Measurements from ENCODE around the gene HIVEP3.

HIVEP3 gene

GRCh38 chr1:41599912-41600311 is 318.8 kb downstream of the HIVEP3 start:
- no peak for DNase-seq

GRCh38 chr1:41598325-41598724 is 320.4 kb downstream of the HIVEP3 start:
- DNase-seq: no peak

- DNase-seq: no peak
Measured at GRCh38 chr1:41592451-41593125, 326.1 kb downstream of the HIVEP3 start.

- no peak for DNase-seq
Measured at GRCh38 chr1:41591891-41592290, 326.8 kb downstream of the HIVEP3 start.

GRCh38 chr1:41590331-41590730 is 328.4 kb downstream of the HIVEP3 start:
- no peak for DNase-seq

GRCh38 chr1:41589395-41589794 is 329.3 kb downstream of the HIVEP3 start:
- no peak for DNase-seq

- no peak for DNase-seq
Measured at GRCh38 chr1:41588334-41588875, 330.3 kb downstream of the HIVEP3 start.

GRCh38 chr1:41587791-41588190 is 330.9 kb downstream of the HIVEP3 start:
- DNase-seq: no peak

GRCh38 chr1:41586230-41586629 is 332.5 kb downstream of the HIVEP3 start:
- no peak for DNase-seq

- no peak for DNase-seq
Measured at GRCh38 chr1:41583658-41584547, 334.8 kb downstream of the HIVEP3 start.

GRCh38 chr1:41582851-41583657 is 335.7 kb downstream of the HIVEP3 start:
- DNase-seq: no peak

GRCh38 chr1:41582351-41582750 is 336.4 kb downstream of the HIVEP3 start:
- DNase-seq: no peak

GRCh38 chr1:41582004-41582325 is 336.8 kb downstream of the HIVEP3 start:
- DNase-seq: no peak

- no peak for DNase-seq
Measured at GRCh38 chr1:41581216-41582003, 337.3 kb downstream of the HIVEP3 start.

- DNase-seq: no peak
Measured at GRCh38 chr1:41580520-41581172, 338.1 kb downstream of the HIVEP3 start.

GRCh38 chr1:41580021-41580420 is 338.7 kb downstream of the HIVEP3 start:
- DNase-seq: no peak

GRCh38 chr1:41578712-41579335 is 339.9 kb downstream of the HIVEP3 start:
- DNase-seq: no peak

GRCh38 chr1:41576620-41577019 is 342.1 kb downstream of the HIVEP3 start:
- DNase-seq: no peak

- no peak for DNase-seq
Measured at GRCh38 chr1:41576206-41576605, 342.5 kb downstream of the HIVEP3 start.

GRCh38 chr1:41574842-41575241 is 343.9 kb downstream of the HIVEP3 start:
- DNase-seq: no peak
